PC-9 (cell line): ENCODE measurements around the gene RNF187. TPM values are rescaled to one million over a fixed set of nuclear protein-coding genes. Genes with fewer than 3 reads are reported as not detected.

Experiments used
- Bru-seq: library from RNA; stranded (reverse); fragments of 400-500 nt; gene quantifications from one replicate; lab custom pipeline; 2021; lab: Mats Ljungman, UMichigan
- BruChase-seq, 2 experiments: library from RNA; stranded (reverse); fragments of 400-500 nt; gene quantifications; one replicate each; lab custom pipeline; 2021; lab: Mats Ljungman, UMichigan
- BruUV-seq: library from RNA; stranded (reverse); fragments of 400-500 nt; replicated peaks from 2 replicates; lab custom pipeline; 2021; lab: Mats Ljungman, UMichigan
- CTCF ChIA-PET: fragments of 300-600 bp; sonication (Branson Sonifier 250); formaldehyde crosslinking; loops from one replicate; lab custom pipeline; 2022; ENCODE audit warnings: antibody characterized with exemption; lab: Charles Lee
- POLR2A ChIA-PET: fragments of 300-600 bp; sonication (Branson Sonifier 250); formaldehyde crosslinking; loops from one replicate; lab custom pipeline; 2022; ENCODE audit warnings: antibody characterized with exemption; ENCODE audit not compliant: unreplicated experiment; lab: Charles Lee
- DNase-seq, 2 experiments: peaks; one replicate each; pipeline versions ENCODE4 v3.0.0 to v3.0.0-alpha.2; 2015 to 2022; ENCODE audit warnings: mixed read lengths in 1 of 2
- H2AFZ ChIP-seq: fragments of 200-600 bp; sonication (generic); 2 replicates; pipeline ENCODE4 v1.8.1; 2017; ENCODE audit warnings: antibody characterized with exemption
- H3F3A ChIP-seq: fragments of 200-600 bp; sonication (generic); 2 replicates; pipeline ENCODE4 v1.8.1; 2017; ENCODE audit warnings: antibody characterized with exemption, mild to moderate bottlenecking, low read depth; ENCODE audit not compliant: insufficient read depth
- H3K27ac ChIP-seq: fragments of 200-600 bp; sonication (generic); 2 replicates; pipeline ENCODE4 v1.6.1; 2016; ENCODE audit warnings: mixed run types
- H3K27me3 ChIP-seq: fragments of 200-600 bp; sonication (generic); 2 replicates; pipeline ENCODE4 v1.6.1; 2016; ENCODE audit warnings: low read depth, mixed run types; ENCODE audit not compliant: insufficient read depth
- H3K36me3 ChIP-seq: fragments of 200-600 bp; sonication (generic); 2 replicates; pipeline ENCODE4 v1.6.1; 2016; ENCODE audit warnings: low read depth, mixed run types
- H3K4me1 ChIP-seq: fragments of 200-600 bp; sonication (generic); replicated peaks from 2 replicates; pipeline ENCODE4 v1.6.1; 2016; ENCODE audit warnings: mixed run types; ENCODE audit not compliant: insufficient read depth
- H3K4me2 ChIP-seq: fragments of 200-600 bp; sonication (generic); 2 replicates; pipeline ENCODE4 v1.6.1; 2017; ENCODE audit warnings: mixed run types
- H3K4me3 ChIP-seq: fragments of 200-600 bp; sonication (generic); 2 replicates; pipeline ENCODE4 v1.6.1; 2016; ENCODE audit warnings: mixed run types
- H3K79me2 ChIP-seq: fragments of 200-600 bp; sonication (generic); 2 replicates; pipeline ENCODE4 v1.6.1; 2017; ENCODE audit warnings: low read depth, mixed run types
- H3K9me2 ChIP-seq: fragments of 200-600 bp; sonication (generic); 2 replicates; pipeline ENCODE4 v1.8.1; 2017; ENCODE audit warnings: mild to moderate bottlenecking; ENCODE audit not compliant: insufficient read depth
- H3K9me3 ChIP-seq: fragments of 200-600 bp; sonication (generic); 2 replicates; pipeline ENCODE4 v1.8.1; 2016; ENCODE audit warnings: low read depth; ENCODE audit not compliant: insufficient read depth
- H4K20me1 ChIP-seq: fragments of 200-600 bp; sonication (generic); 2 replicates; pipeline ENCODE4 v1.8.1; 2017; ENCODE audit not compliant: insufficient read depth
- EZH2 ChIP-seq: fragments of 200-600 bp; sonication (generic); IDR thresholded peaks from 2 replicates; pipeline ENCODE4 v1.8.0; 2017; ENCODE audit warnings: antibody characterized with exemption, low read depth
- intact Hi-C: fragments of 100-400 bp; cut with micrococcal nuclease; formaldehyde crosslinking; loops from one replicate; pipeline ENCODE4 v1.10.0; 2022; ENCODE audit not compliant: unreplicated experiment
- long read RNA-seq: library from polyadenylated mRNA; stranded (forward); transcript quantifications from one replicate; pipeline ENCODE4 v2.0.0, GENCODE V29; 2022
- total RNA-seq: library from RNA; stranded (reverse); gene quantifications from 2 replicates; pipeline ENCODE4 v1.2.3, GENCODE V29; 2021
- TF ChIP-seq, protein P1 (sequence below): fragments of 200-600 bp; sonication (generic); conservative IDR thresholded peaks from 2 replicates; pipeline ENCODE4 v1.6.1; 2017; ENCODE audit warnings: mixed run types, antibody characterized with exemption, mild to moderate bottlenecking, moderate library complexity

The RNF187 gene
- 182 and 227 TPM in 2 replicates for total RNA-seq
- percentile 73 among the genes with signal in this experiment for Bru-seq, nascent RNA
- percentile 84 among the genes with signal in this experiment for BruChase-seq, experiment 1, labeled RNA remaining after a 2-hour chase
- percentile 94 among the genes with signal in this experiment for BruChase-seq, experiment 2, labeled RNA remaining after a 6-hour chase
- long read RNA-seq, transcript RNF187-201 (4 exons, 3,017 nt) = major isoform, 391 of 455 reads
- long read RNA-seq, partial matches to known transcripts = 33 of 455 reads
- long read RNA-seq, other reads (novel, unspliced or antisense) = 31 of 455 reads

GRCh38 chr1:228487336-228488124 lies at the start of gene RNF187:
Gene RNF187, plus strand, starts transcription at chr1:228487382.
- intact Hi-C loops = loop anchor here (2.0 kb wide), 2 partner anchors 25 to 81 kb away; partner anchors contain the start of gene TRIM11
- peak within 1 kb of the TSS; percentile 76 for H3K27ac ChIP-seq
- ChIA-PET POLR2A (no interaction called here), CTCF (interaction anchor here (0.6 to 0.7 kb wide), 2 partner anchors 14 to 73 kb away, joined by 3 to 10 read pairs; no protein-coding TSS in a partner anchor)
- TF ChIP-seq, protein P1, sequence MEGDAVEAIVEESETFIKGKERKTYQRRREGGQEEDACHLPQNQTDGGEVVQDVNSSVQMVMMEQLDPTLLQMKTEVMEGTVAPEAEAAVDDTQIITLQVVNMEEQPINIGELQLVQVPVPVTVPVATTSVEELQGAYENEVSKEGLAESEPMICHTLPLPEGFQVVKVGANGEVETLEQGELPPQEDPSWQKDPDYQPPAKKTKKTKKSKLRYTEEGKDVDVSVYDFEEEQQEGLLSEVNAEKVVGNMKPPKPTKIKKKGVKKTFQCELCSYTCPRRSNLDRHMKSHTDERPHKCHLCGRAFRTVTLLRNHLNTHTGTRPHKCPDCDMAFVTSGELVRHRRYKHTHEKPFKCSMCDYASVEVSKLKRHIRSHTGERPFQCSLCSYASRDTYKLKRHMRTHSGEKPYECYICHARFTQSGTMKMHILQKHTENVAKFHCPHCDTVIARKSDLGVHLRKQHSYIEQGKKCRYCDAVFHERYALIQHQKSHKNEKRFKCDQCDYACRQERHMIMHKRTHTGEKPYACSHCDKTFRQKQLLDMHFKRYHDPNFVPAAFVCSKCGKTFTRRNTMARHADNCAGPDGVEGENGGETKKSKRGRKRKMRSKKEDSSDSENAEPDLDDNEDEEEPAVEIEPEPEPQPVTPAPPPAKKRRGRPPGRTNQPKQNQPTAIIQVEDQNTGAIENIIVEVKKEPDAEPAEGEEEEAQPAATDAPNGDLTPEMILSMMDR = no peak
- no peak for TF ChIP-seq EZH2
- DNase-seq = no peak
- H3K79me2 ChIP-seq = peaks cover 22% of the 10 kb centered on the region
- H3K4me1 ChIP-seq = peaks cover 34% of the 10 kb centered on the region
- peak within 1 kb of the TSS; percentile 92 for H2AFZ ChIP-seq
- H4K20me1 ChIP-seq = no peaks in the 10 kb centered on the region
- BruUV-seq = no TSS peak
- H3K4me3 ChIP-seq = peak within 1 kb of the TSS; percentile 96
- peak within 1 kb of the TSS; percentile 95 for H3K4me2 ChIP-seq
- H3K9me2 ChIP-seq = no peaks in the 10 kb centered on the region
- H3F3A ChIP-seq = peaks cover 31% of the 10 kb centered on the region
- peaks cover 17% of the 10 kb centered on the region; the same call in 1 of the 2 replicates for H3K36me3 ChIP-seq
- no peaks in the 10 kb centered on the region for H3K27me3 ChIP-seq
- no peaks in the 10 kb centered on the region for H3K9me3 ChIP-seq

- Histone ChIP-seq H3K27me3 (no peaks in the 10 kb centered on the region), H3K27ac (no peak overlapping the region), H3K9me2 (no peaks in the 10 kb centered on the region), H2AFZ (no peak overlapping the region), H3K4me3 (no peak overlapping the region), H3K4me1 (peaks cover 12% of the 10 kb centered on the region), H3F3A (no peaks in the 10 kb centered on the region), H3K4me2 (no peak overlapping the region), H3K79me2 (no peaks in the 10 kb centered on the region), H3K36me3 (no peaks in the 10 kb centered on the region), H4K20me1 (no peaks in the 10 kb centered on the region), H3K9me3 (no peaks in the 10 kb centered on the region)
- intact Hi-C loops = no loop called here
- no peak for DNase-seq
- CTCF ChIA-PET = no interaction called here
- POLR2A ChIA-PET = no interaction called here
- TF ChIP-seq EZH2 = no peak
- TF ChIP-seq, protein P1 = no peak
- BruUV-seq = no TSS peak
Measured at GRCh38 chr1:228437424-228437962, 49.7 kb upstream of the RNF187 start.

- TF ChIP-seq EZH2 = no peak
- TF ChIP-seq, protein P1 = no peak
- CTCF ChIA-PET = no interaction called here
- no peak overlapping the region for H3K4me2 ChIP-seq
- no peak overlapping the region for H2AFZ ChIP-seq
- no peaks in the 10 kb centered on the region for H3K36me3 ChIP-seq
- no TSS peak for BruUV-seq
- H3K79me2 ChIP-seq = no peaks in the 10 kb centered on the region
- H3K4me1 ChIP-seq = peaks cover 5% of the 10 kb centered on the region
- H3K27ac ChIP-seq = no peak overlapping the region
- H3K9me2 ChIP-seq = no peaks in the 10 kb centered on the region
- no peaks in the 10 kb centered on the region for H3K9me3 ChIP-seq
- POLR2A ChIA-PET = no interaction called here
- no peaks in the 10 kb centered on the region for H3K27me3 ChIP-seq
- H3F3A ChIP-seq = no peaks in the 10 kb centered on the region
- intact Hi-C loops = no loop called here
- H4K20me1 ChIP-seq = no peaks in the 10 kb centered on the region
- DNase-seq = no peak
- no peak overlapping the region for H3K4me3 ChIP-seq
Measured at GRCh38 chr1:228438266-228438665, 48.9 kb upstream of the RNF187 start.
